H9 (cell line): Measurements from ENCODE around the gene SORBS1. TPM values are rescaled to one million over a fixed set of nuclear protein-coding genes. Genes with fewer than 3 reads are reported as not detected.
A peak's percentile ranks its signal among the peaks of the same experiment; 100 is the strongest.

Experiments
- DNase-seq: peaks from one replicate; pipeline ENCODE4 v3.0.0-alpha.2; 2017
- H2AFZ ChIP-seq: one replicate; pipeline ENCODE4 v1.6.1; 2013; ENCODE audit warnings: mild to moderate bottlenecking, low read length, control low read depth, moderate library complexity
- H2AK5ac ChIP-seq: 2 replicates; pipeline ENCODE4 v1.6.1; 2013; ENCODE audit warnings: low read length, control low read depth, mixed read lengths; ENCODE audit not compliant: insufficient read length
- H2BK120ac ChIP-seq: one replicate; pipeline ENCODE4 v1.6.1; 2013; ENCODE audit warnings: low read depth, mild to moderate bottlenecking, low read length, control low read depth, inconsistent platforms; ENCODE audit not compliant: poor library complexity, severe bottlenecking
- H2BK12ac ChIP-seq: 2 replicates; pipeline ENCODE4 v1.6.1; 2013; ENCODE audit warnings: low read length, control low read depth, mixed read lengths, low read depth; ENCODE audit not compliant: insufficient read length
- H2BK15ac ChIP-seq: 2 replicates; pipeline ENCODE4 v1.6.1; 2013; ENCODE audit warnings: low read depth, low read length, control low read depth
- H2BK20ac ChIP-seq: one replicate; pipeline ENCODE4 v1.6.1; 2013; ENCODE audit warnings: low read depth, mild to moderate bottlenecking, low read length, control low read depth, inconsistent platforms; ENCODE audit not compliant: poor library complexity, severe bottlenecking
- H2BK5ac ChIP-seq: 2 replicates; pipeline ENCODE4 v1.6.1; 2013; ENCODE audit warnings: low read length, control low read depth, mixed read lengths; ENCODE audit not compliant: insufficient read length
- H3K14ac ChIP-seq: 2 replicates; pipeline ENCODE4 v1.6.1; 2013; ENCODE audit warnings: low read length, control low read depth; ENCODE audit not compliant: insufficient read depth
- H3K18ac ChIP-seq: 2 replicates; pipeline ENCODE4 v1.6.1; 2013; ENCODE audit warnings: low read depth, mild to moderate bottlenecking, mixed read lengths, low read length, control low read depth; ENCODE audit not compliant: insufficient read length
- H3K23ac ChIP-seq: 2 replicates; pipeline ENCODE4 v1.6.1; 2013; ENCODE audit warnings: low read length, control low read depth, mixed read lengths, low read depth; ENCODE audit not compliant: insufficient read length
- H3K23me2 ChIP-seq: 2 replicates; pipeline ENCODE4 v1.6.1; 2013; ENCODE audit warnings: low read depth, mild to moderate bottlenecking, mixed read lengths, low read length, control low read depth; ENCODE audit not compliant: insufficient read length, poor library complexity, severe bottlenecking
- H3K27ac ChIP-seq: 2 replicates; pipeline ENCODE4 v1.5.1; 2013; ENCODE audit warnings: low read length, control low read depth, mixed read lengths, low read depth; ENCODE audit not compliant: insufficient read length
- H3K27me3 ChIP-seq: 2 replicates; pipeline ENCODE4 v1.6.1; 2013; ENCODE audit warnings: low read length, control low read depth, inconsistent platforms; ENCODE audit not compliant: insufficient read depth
- H3K4ac ChIP-seq: 2 replicates; pipeline ENCODE4 v1.6.1; 2013; ENCODE audit warnings: low read depth, mild to moderate bottlenecking, control low read depth, inconsistent platforms, low read length, moderate library complexity
- H3K4me1 ChIP-seq: 2 replicates; pipeline ENCODE4 v1.6.1; 2013; ENCODE audit warnings: low read length, control low read depth, inconsistent platforms; ENCODE audit not compliant: insufficient read depth
- H3K4me2 ChIP-seq: 2 replicates; pipeline ENCODE4 v1.6.1; 2013; ENCODE audit warnings: low read length, control low read depth, mixed read lengths; ENCODE audit not compliant: insufficient read length, insufficient read depth
- H3K56ac ChIP-seq: 2 replicates; pipeline ENCODE4 v1.6.1; 2013; ENCODE audit warnings: low read depth, mild to moderate bottlenecking, mixed read lengths, low read length, control low read depth; ENCODE audit not compliant: insufficient read length
- H3K79me1 ChIP-seq: 2 replicates; pipeline ENCODE4 v1.6.1; 2013; ENCODE audit warnings: low read depth, mild to moderate bottlenecking, moderate library complexity, low read length, control low read depth, inconsistent platforms; ENCODE audit not compliant: insufficient read depth, poor library complexity, severe bottlenecking
- H3K79me2 ChIP-seq: 2 replicates; pipeline ENCODE4 v1.6.1; 2013; ENCODE audit warnings: low read length, control low read depth, inconsistent platforms; ENCODE audit not compliant: insufficient read depth
- H3K9ac ChIP-seq: 2 replicates; pipeline ENCODE4 v1.6.1; 2013; ENCODE audit warnings: low read length, control low read depth, mixed read lengths; ENCODE audit not compliant: insufficient read length; ENCODE audit errors: extremely low read depth
- H3K9me3 ChIP-seq: one replicate; pipeline ENCODE4 v1.6.1; 2013; ENCODE audit warnings: low read depth, low read length, inconsistent platforms; ENCODE audit not compliant: control insufficient read depth
- H3T11ph ChIP-seq: one replicate; pipeline ENCODE4 v1.6.1; 2013; ENCODE audit warnings: mild to moderate bottlenecking, low read length, control low read depth, inconsistent platforms
- H4K20me1 ChIP-seq: one replicate; pipeline ENCODE4 v1.6.1; 2013; ENCODE audit not compliant: control insufficient read depth, insufficient read length, insufficient read depth
- H4K5ac ChIP-seq: 2 replicates; pipeline ENCODE4 v1.6.1; 2013; ENCODE audit warnings: low read depth, mild to moderate bottlenecking, mixed read lengths, low read length, control low read depth; ENCODE audit not compliant: insufficient read length
- H4K8ac ChIP-seq: replicated peaks from 2 replicates; pipeline ENCODE4 v1.6.1; 2013; ENCODE audit warnings: low read length, control low read depth, mixed read lengths, low read depth; ENCODE audit not compliant: insufficient read length
- H4K91ac ChIP-seq: 2 replicates; pipeline ENCODE4 v1.6.1; 2013; ENCODE audit warnings: low read depth, mild to moderate bottlenecking, moderate library complexity, mixed read lengths, low read length, control low read depth; ENCODE audit not compliant: insufficient read length
- H3K27ac Mint-ChIP-seq, 3 experiments: 2 replicates in 2 of 3; 3 replicates in 1 of 3; pipeline ENCODE4 v1.8.0; 2020 to 2021; ENCODE audit warnings: mixed read lengths in 3 of 3, mild to moderate bottlenecking in 1 of 3, moderate library complexity in 1 of 3
- H3K27me3 Mint-ChIP-seq: 2 replicates; pipeline ENCODE4 v1.8.0; 2021; ENCODE audit warnings: low read depth, mild to moderate bottlenecking, moderate library complexity, mixed read lengths
- H3K36me3 Mint-ChIP-seq, 3 experiments: 2 replicates in 2 of 3; 3 replicates in 1 of 3; pipeline ENCODE4 v1.8.0; 2020 to 2021; ENCODE audit warnings: low read depth in 3 of 3, mixed read lengths in 3 of 3; ENCODE audit not compliant: insufficient read depth in 1 of 3
- H3K4me1 Mint-ChIP-seq, 2 experiments: 2 replicates each; pipeline ENCODE4 v1.8.0; 2020; ENCODE audit warnings: mixed read lengths in 2 of 2
- H3K4me3 Mint-ChIP-seq, 2 experiments: 2 replicates in 1 of 2; 3 replicates in 1 of 2; pipeline ENCODE4 v1.8.0; 2020 to 2021; ENCODE audit warnings: mild to moderate bottlenecking in 2 of 2, mixed read lengths in 2 of 2, moderate library complexity in 1 of 2
- H3K9me3 Mint-ChIP-seq, 2 experiments: 2 replicates in 1 of 2; 3 replicates in 1 of 2; pipeline ENCODE4 v1.8.0; 2020; ENCODE audit warnings: mild to moderate bottlenecking in 2 of 2, mixed read lengths in 2 of 2, moderate library complexity in 1 of 2
- WGBS: extraction: QIAGEN DNeasy Blood & Tissue Kit; methylation state at CpG from one replicate; pipeline ENCODE4 v1.1.7; 2013; ENCODE audit warnings: missing lambda C conversion rate, low lambda C conversion rate, mixed read lengths; ENCODE audit not compliant: insufficient read length; ENCODE audit errors: extremely low coverage; 5-methylcytosine and 5-hydroxymethylcytosine counted together
- total RNA-seq: library from RNA; stranded (reverse); gene quantifications from 2 replicates; pipeline ENCODE4 v1.2.1, GENCODE V29; 2021
- TF ChIP-seq, protein P1 (sequence below): fragments of 200-600 bp; sonication (generic); conservative IDR thresholded peaks from 3 replicates; pipeline ENCODE4 v1.8.0; 2021; ENCODE audit warnings: antibody characterized with exemption, mild to moderate bottlenecking

Gene SORBS1
- total RNA-seq, 1 experiment from 2014 or later: 24.3 TPM

GRCh38 chr10:95550073-95550672 is 11.0 kb downstream of the SORBS1 start:
- no peak overlapping the region; a peak in 2 of 7 replicates for H3K27ac Mint-ChIP-seq
- no CpG with 5 or more reads among the region's 10 CpGs for WGBS

More at GRCh38 chr10:95550073-95550672, 11.0 kb downstream of the SORBS1 start:
- peaks cover 6 to 10% (median 7%) of the 10 kb centered on the region in 3 experiments; a peak in 6 of 7 replicates for H3K36me3 Mint-ChIP-seq
- no peak overlapping the region for H2BK120ac ChIP-seq
- H3K27me3 ChIP-seq: no peaks in the 10 kb centered on the region
- no peak overlapping the region for H2BK5ac ChIP-seq
- TF ChIP-seq, protein P1, sequence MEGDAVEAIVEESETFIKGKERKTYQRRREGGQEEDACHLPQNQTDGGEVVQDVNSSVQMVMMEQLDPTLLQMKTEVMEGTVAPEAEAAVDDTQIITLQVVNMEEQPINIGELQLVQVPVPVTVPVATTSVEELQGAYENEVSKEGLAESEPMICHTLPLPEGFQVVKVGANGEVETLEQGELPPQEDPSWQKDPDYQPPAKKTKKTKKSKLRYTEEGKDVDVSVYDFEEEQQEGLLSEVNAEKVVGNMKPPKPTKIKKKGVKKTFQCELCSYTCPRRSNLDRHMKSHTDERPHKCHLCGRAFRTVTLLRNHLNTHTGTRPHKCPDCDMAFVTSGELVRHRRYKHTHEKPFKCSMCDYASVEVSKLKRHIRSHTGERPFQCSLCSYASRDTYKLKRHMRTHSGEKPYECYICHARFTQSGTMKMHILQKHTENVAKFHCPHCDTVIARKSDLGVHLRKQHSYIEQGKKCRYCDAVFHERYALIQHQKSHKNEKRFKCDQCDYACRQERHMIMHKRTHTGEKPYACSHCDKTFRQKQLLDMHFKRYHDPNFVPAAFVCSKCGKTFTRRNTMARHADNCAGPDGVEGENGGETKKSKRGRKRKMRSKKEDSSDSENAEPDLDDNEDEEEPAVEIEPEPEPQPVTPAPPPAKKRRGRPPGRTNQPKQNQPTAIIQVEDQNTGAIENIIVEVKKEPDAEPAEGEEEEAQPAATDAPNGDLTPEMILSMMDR: no peak
- H4K8ac ChIP-seq: no peak overlapping the region
- no peak overlapping the region for H3K4me3 Mint-ChIP-seq
- no peak overlapping the region for H2BK15ac ChIP-seq
- H3K79me1 ChIP-seq: peaks cover 2% of the 10 kb centered on the region
- H4K5ac ChIP-seq: no peak overlapping the region
- peaks cover 6 to 7% of the 10 kb centered on the region in 2 experiments for H3K9me3 Mint-ChIP-seq
- no peak overlapping the region for H3K27ac ChIP-seq
- H3K79me2 ChIP-seq: peaks cover 6% of the 10 kb centered on the region; the same call in 1 of the 2 replicates
- no peaks in the 10 kb centered on the region for H3K9me3 ChIP-seq
- no peaks in the 10 kb centered on the region for H3K23me2 ChIP-seq
- no peaks in the 10 kb centered on the region for H3K27me3 Mint-ChIP-seq
- H2BK20ac ChIP-seq: no peak overlapping the region
- no peak overlapping the region for H3T11ph ChIP-seq
- H2BK12ac ChIP-seq: no peak overlapping the region
- DNase-seq: no peak
- peaks cover 41 to 53% of the 10 kb centered on the region in 2 experiments for H3K4me1 Mint-ChIP-seq
- H2AK5ac ChIP-seq: peak overlapping the region; percentile 58
- H3K4me2 ChIP-seq: no peak overlapping the region
- H3K18ac ChIP-seq: no peak overlapping the region
- H2AFZ ChIP-seq: no peak overlapping the region
- H4K20me1 ChIP-seq: no peaks in the 10 kb centered on the region
- H3K23ac ChIP-seq: no peak overlapping the region
- no peak overlapping the region for H3K56ac ChIP-seq
- H3K9ac ChIP-seq: no peak overlapping the region
- H4K91ac ChIP-seq: no peak overlapping the region
- H3K4ac ChIP-seq: no peak overlapping the region
- H3K14ac ChIP-seq: no peak overlapping the region
- peaks cover 11% of the 10 kb centered on the region; the same call in 1 of the 2 replicates for H3K4me1 ChIP-seq
